Fibroblast of lung (primary cell): ENCODE results near the gene DENR.

ENCODE experiments used
- CTCF ChIP-seq, 2 donors: IDR thresholded peaks in 1 of 2; conservative IDR thresholded peaks in 1 of 2; 1 replicate in 1 of 2; 2 replicates in 1 of 2; pipeline ENCODE4 v1.5.1; 2011 to 2012; ENCODE audit warnings: low read length in 2 of 2, control low read depth in 1 of 2, inconsistent platforms in 1 of 2, low read depth in 1 of 2, mild to moderate bottlenecking in 1 of 2
- EZH2 ChIP-seq: IDR thresholded peaks from 2 replicates; pipeline ENCODE4 v1.5.1; 2012; ENCODE audit warnings: low read length, control low read depth, mild to moderate bottlenecking; ENCODE audit errors: missing control alignments

DNA sequence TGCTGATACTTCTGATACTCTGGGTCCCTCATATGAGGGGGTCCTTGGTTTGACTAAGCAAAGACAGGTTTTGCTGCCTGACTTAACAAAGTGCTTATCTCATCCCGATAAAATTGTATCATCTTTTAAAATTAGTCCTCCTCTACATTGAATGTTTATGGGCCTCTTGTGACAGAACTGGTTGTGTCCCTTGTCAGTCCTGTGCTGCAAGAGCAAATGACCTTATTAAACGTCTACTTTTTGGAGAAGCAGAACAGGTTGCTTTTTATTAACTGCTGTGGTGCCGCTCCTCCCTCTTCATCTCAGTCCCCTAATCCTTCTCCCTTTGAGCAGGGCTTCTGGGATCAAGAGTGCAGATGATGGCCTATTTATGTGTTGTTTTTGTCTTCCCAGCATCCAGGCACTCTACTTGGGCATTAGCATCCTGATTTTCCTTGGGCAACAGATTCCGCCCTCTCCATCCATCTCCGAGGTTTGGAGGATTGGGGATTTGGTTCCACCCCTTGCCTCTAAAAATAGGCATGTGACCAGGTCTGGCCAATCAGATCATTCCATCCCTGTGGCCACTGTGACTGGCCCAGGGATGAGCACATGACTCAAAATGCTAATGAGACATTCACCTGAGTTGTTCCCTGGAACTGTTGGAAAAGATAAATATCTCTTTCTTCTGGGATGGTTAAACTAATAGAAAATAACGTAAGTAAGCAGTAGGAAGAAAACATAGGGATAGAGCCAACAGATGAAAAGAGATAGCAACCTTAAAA lies 2.9 kb upstream of the DENR start:
- TF ChIP-seq EZH2: no peak
- TF ChIP-seq CTCF (conservative IDR thresholded peaks at IDR 0.05 in 1 of 2, IDR thresholded peaks at IDR 0.05 in 1 of 2; ENCODE audit: low read depth in 1 of 2, low read length in 2 of 2): no peak
